AG09309 (cell line): ENCODE measurements around the gene C1QTNF1.

Experiments
- DNase-seq: peaks from one replicate; pipeline ENCODE4 v3.0.0-alpha.2; 2010; ENCODE audit warnings: low read depth
- H3K4me3 ChIP-seq: 2 replicates; pipeline ENCODE4 v1.5.1; 2011; ENCODE audit warnings: mild to moderate bottlenecking, low read depth, low read length, moderate library complexity; ENCODE audit not compliant: control insufficient read depth
- TF ChIP-seq, protein P1 (sequence below): IDR thresholded peaks from 2 replicates; pipeline ENCODE4 v1.5.1; 2011; ENCODE audit warnings: mild to moderate bottlenecking, low read depth, low read length, inconsistent platforms; ENCODE audit not compliant: insufficient read depth, control insufficient read depth; ENCODE audit errors: missing control alignments

Gene C1QTNF1

DNA sequence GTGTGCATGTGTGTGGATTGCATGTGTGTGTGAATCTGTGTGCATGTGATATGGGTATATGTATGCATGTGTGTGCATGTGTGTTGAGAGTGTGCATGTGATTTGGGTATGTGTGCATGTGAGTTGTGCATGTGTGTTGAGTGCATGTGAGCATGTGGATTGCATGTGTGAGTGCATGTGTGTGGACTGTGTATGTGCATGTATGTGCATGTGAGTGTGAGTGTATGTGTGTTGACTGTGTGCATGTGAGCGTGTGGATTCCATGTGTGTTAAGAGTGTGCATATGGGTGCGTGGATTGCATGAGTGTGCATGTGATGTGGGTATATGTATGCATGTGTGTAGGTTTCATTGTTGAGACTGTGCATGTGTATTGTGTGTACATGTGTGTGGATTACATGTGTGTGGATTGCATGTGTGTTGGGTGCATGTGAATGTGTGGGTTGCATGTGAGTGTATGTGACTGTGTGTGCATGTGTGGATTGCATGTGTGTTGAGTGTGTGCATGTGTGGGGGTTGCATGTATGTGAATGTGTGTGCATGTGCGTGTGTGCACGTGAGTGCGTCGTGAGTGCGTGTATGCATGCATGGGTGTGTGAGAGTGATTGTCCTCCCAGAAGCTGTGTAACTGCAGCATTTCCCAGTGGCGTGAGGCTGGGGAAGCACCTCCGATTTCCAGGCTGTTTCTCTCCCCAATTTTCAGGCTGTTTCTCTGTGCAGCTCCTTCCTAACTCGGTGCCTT is 19.4 kb downstream of the C1QTNF1 start:
- TF ChIP-seq, protein P1, sequence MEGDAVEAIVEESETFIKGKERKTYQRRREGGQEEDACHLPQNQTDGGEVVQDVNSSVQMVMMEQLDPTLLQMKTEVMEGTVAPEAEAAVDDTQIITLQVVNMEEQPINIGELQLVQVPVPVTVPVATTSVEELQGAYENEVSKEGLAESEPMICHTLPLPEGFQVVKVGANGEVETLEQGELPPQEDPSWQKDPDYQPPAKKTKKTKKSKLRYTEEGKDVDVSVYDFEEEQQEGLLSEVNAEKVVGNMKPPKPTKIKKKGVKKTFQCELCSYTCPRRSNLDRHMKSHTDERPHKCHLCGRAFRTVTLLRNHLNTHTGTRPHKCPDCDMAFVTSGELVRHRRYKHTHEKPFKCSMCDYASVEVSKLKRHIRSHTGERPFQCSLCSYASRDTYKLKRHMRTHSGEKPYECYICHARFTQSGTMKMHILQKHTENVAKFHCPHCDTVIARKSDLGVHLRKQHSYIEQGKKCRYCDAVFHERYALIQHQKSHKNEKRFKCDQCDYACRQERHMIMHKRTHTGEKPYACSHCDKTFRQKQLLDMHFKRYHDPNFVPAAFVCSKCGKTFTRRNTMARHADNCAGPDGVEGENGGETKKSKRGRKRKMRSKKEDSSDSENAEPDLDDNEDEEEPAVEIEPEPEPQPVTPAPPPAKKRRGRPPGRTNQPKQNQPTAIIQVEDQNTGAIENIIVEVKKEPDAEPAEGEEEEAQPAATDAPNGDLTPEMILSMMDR, result no peak
- no peak for DNase-seq
- H3K4me3 ChIP-seq, result no peak overlapping the region

DNA sequence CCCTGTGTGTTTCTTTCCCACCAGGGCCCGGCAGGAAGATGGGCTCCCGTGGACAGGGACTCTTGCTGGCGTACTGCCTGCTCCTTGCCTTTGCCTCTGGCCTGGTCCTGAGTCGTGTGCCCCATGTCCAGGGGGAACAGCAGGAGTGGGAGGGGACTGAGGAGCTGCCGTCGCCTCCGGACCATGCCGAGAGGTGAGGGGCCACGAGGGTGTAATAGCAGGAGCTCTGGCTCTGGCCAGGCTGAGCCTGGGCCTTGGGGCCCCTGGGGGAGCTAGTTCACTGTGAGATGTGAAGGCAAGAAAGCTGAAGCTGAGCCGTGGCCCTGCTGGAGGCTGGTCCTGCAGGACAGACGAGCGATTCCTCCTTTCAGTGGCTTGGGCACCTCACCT is 20.0 kb downstream of the C1QTNF1 start:
- TF ChIP-seq, protein P1, result no peak
- no peak for DNase-seq
- H3K4me3 ChIP-seq, result no peak overlapping the region

DNA sequence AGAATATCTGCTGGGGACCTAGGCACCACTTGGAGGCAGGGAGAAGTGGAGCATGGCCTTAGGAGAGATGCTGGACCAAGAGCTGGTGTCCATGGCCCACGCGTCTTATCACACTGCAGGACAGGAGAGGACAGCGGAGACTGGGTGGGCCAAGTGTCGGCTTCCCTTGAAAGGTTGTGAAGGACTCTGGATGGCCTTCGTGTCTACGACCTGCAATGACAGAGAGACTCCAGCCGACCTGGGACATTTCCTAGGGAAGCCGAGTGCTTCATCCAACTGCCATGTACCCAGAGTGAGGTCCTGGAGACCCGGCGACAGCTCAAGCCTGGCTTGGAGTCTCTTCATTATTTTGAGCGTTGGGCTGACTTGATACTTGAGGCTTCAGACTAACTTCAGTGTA is 20.5 kb downstream of the C1QTNF1 start:
- no peak for DNase-seq
- TF ChIP-seq, protein P1, result no peak
- no peak overlapping the region for H3K4me3 ChIP-seq

DNA sequence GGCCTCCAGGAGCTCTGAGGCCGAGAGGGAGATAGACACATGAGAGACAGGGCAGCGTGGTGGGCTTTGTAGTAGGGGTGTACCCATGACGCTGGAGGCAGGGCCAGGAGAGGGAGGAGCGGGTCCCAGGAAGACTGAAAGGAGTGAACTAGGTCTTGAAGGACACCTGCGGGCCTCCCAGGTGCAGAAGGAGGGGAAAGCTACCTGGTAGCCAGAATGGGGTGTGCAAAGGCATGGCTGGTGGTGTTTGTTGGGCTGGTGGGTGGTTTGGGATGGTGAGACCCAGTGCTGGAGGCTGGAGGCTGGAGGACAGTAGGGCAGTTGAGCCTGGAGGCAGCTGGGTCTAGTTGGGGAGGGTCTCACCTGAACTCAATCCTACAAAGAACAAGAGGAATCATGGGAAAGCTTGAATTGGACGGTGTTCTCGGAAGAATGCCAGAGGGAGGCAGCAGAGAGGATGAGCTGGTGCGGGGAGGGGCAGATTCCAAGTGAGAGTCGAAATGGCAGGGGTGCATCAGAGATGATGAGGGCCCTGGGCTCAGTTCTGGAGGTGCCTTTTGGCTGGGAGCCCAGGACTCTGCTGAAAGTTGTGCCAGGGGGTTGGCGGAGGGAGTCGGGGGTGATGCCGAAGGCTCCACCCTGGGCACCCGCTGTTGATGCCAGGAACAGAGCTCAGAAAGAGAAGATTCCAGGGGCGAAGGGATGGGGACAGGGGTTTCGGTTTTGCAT is 21.2 kb downstream of the C1QTNF1 start:
- TF ChIP-seq, protein P1, result no peak
- no peak for DNase-seq
- no peak overlapping the region for H3K4me3 ChIP-seq

DNA sequence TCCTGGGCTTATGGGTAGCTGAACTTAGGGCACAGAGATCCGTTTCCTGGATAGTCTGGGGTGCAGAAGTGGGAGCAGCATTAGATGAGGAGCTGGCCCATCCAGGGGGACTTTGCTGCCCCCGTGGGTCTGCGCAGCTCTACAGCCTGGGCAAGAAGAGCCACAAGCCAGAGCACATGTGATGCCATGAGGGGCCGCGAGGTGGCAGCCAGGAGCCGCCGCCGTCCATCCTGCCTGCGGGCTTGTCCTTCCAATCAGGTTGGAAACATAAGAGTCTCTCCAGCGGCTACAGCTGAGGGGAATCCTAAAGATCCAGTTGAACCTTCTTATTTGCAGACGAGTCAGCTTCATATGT is 21.9 kb downstream of the C1QTNF1 start:
- TF ChIP-seq, protein P1, result peak; percentile 98
- H3K4me3 ChIP-seq, result no peak overlapping the region
- no peak for DNase-seq

DNA sequence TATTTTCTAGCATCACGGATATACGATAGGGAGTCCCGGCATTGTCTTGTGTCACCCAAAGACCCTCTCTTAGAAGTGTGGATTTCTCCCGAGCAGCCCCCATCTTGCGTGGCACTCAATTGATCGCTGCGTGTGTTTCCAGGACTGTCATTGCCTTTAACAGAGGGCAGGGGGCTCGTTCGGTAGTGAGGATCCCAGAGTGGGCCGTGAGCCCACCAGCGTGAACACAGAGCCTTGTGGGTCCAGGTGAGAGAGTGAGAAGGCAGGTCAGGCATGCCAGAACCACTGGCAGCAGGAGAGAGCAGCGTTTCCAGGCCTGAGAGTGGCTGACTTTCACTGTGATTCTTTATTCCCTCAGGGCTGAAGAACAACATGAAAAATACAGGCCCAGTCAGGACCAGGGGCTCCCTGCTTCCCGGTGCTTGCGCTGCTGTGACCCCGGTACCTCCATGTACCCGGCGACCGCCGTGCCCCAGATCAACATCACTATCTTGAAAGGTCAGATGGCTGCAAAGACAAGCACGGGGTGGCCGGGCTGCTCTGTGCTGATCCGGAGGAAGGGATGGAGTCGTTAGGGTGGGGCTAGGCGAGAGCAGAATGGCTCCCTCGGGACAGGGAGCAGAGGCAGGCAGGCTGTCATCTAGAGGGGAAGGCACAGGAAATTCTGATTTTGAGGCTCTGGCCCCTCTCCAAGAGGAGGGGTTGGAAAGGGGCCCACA is 22.4 kb downstream of the C1QTNF1 start:
- DNase-seq, result no peak
- TF ChIP-seq, protein P1, result no peak
- no peak overlapping the region for H3K4me3 ChIP-seq
